Caco-2 (cell line): ENCODE measurements around the gene CRTC1. TPM values are rescaled to one million over a fixed set of nuclear protein-coding genes. Genes with fewer than 3 reads are reported as not detected.

ENCODE experiments used
- total RNA-seq: library from RNA; stranded (reverse); gene quantifications from 2 replicates; pipeline ENCODE4 v1.2.3, GENCODE V29; 2022

The CRTC1 gene
- total RNA-seq, 1 experiment from 2014 or later = 13.8 TPM

Other genes with a start within 250 kb of the CRTC1 start
- 65.3 and 67.3 TPM in 2 replicates for gene ISYNA1, start 245.5 kb upstream of the CRTC1 start, total RNA-seq
- gene ELL, start 161.6 kb upstream of the CRTC1 start, total RNA-seq = 11.2 and 12.1 TPM in 2 replicates
- 174 and 184 TPM in 2 replicates for gene FKBP8, start 140.1 kb upstream of the CRTC1 start, total RNA-seq
- 77.5 and 80.2 TPM in 2 replicates for gene KXD1, start 125.8 kb upstream of the CRTC1 start, total RNA-seq
- gene UBA52, start 111.8 kb upstream of the CRTC1 start, total RNA-seq = 1,276 and 1,389 TPM in 2 replicates
- gene REX1BD, start 94.9 kb upstream of the CRTC1 start, total RNA-seq = 44.8 and 48.3 TPM in 2 replicates
- gene CRLF1, start 76.9 kb upstream of the CRTC1 start, total RNA-seq = 0.61 and 2.6 TPM in 2 replicates
- gene TMEM59L, start 70.8 kb upstream of the CRTC1 start, total RNA-seq = 0.25 TPM in 1 of 2 replicates, not detected in the other
- gene KLHL26, start 46.7 kb upstream of the CRTC1 start, total RNA-seq = 7.9 and 9.8 TPM in 2 replicates
- gene COMP, start 107.6 kb downstream of the CRTC1 start, total RNA-seq = 0.14 and 0.16 TPM in 2 replicates
- 93.8 and 96.6 TPM in 2 replicates for gene UPF1, start 148.3 kb downstream of the CRTC1 start, total RNA-seq
- 19.0 and 20.3 TPM in 2 replicates for gene CERS1, start 212.5 kb downstream of the CRTC1 start, total RNA-seq
- gene COPE, start 235.7 kb downstream of the CRTC1 start, total RNA-seq = 207 and 213 TPM in 2 replicates
- 46.8 and 48.7 TPM in 2 replicates for gene DDX49, start 236.0 kb downstream of the CRTC1 start, total RNA-seq